Lower leg skin (tissue), 3 donors: ENCODE results near the gene ZDHHC14.

Experiments
- CTCF ChIP-seq, 3 donors: fragments of 450-650 bp; IDR thresholded peaks; one replicate each; pipeline ENCODE4 v1.5.1; 2016; ENCODE audit warnings: antibody characterized with exemption in 3 of 3, mild to moderate bottlenecking in 3 of 3, moderate library complexity in 2 of 3
- POLR2A ChIP-seq, 2 donors: fragments of 450-650 bp; IDR thresholded peaks; one replicate each; pipeline ENCODE4 v1.6.1; 2016 to 2017; ENCODE audit warnings: antibody characterized with exemption in 2 of 2, mild to moderate bottlenecking in 1 of 2, moderate library complexity in 1 of 2

GRCh38 chr6:157333956-157334355, 47.0 kb upstream of the ZDHHC14 start:
- TF ChIP-seq CTCF (IDR thresholded peaks at IDR 0.05), result no peak
- TF ChIP-seq POLR2A (IDR thresholded peaks at IDR 0.05), result no peak
